HEK293 (cell line): ENCODE results near the gene STUM.

ENCODE experiments used
- CTCF ChIP-seq: fragments of 450-650 bp; formaldehyde crosslinking; IDR thresholded peaks from 2 replicates; pipeline ENCODE4 v1.5.1; 2016; ENCODE audit warnings: missing biosample characterization, missing genetic modification characterization
- SALL2 ChIP-seq: fragments of 450-650 bp; formaldehyde crosslinking; IDR thresholded peaks from 2 replicates; pipeline ENCODE4 v1.5.0; 2017; ENCODE audit warnings: missing biosample characterization, mild to moderate bottlenecking, missing genetic modification characterization, borderline replicate concordance
- ZBTB8A ChIP-seq: fragments of 450-650 bp; formaldehyde crosslinking; IDR thresholded peaks from 2 replicates; pipeline ENCODE4 v1.5.1; 2016; ENCODE audit warnings: missing biosample characterization, missing genetic modification characterization
- ZNF280D ChIP-seq: fragments of 450-650 bp; formaldehyde crosslinking; IDR thresholded peaks from 2 replicates; pipeline ENCODE4 v1.5.1; 2016; ENCODE audit warnings: missing biosample characterization, missing genetic modification characterization
- ZNF629 ChIP-seq: fragments of 450-650 bp; formaldehyde crosslinking; IDR thresholded peaks from 2 replicates; pipeline ENCODE4 v1.5.1; 2017; ENCODE audit warnings: missing biosample characterization, missing genetic modification characterization
- ZNF701 ChIP-seq: fragments of 450-650 bp; formaldehyde crosslinking; IDR thresholded peaks from 2 replicates; pipeline ENCODE4 v1.5.1; 2016; ENCODE audit warnings: missing biosample characterization, missing genetic modification characterization

GRCh38 chr1:226534098-226534497 is 14.5 kb upstream of the STUM start:
- TF ChIP-seq CTCF (tag by site-specific recombination): no peak
- no peak for TF ChIP-seq ZNF701
- TF ChIP-seq ZBTB8A: no peak
- no peak for TF ChIP-seq SALL2 (tag by site-specific recombination)
- no peak for TF ChIP-seq ZNF280D
- no peak for TF ChIP-seq ZNF629
